Mesenchymal stem cell (in vitro differentiated cells and primary cell): ENCODE results near the gene SCRN2.

Source experiments
- DNase-seq: peaks from one replicate; pipeline ENCODE4 v3.0.0-alpha.2; 2013
- H2AFZ ChIP-seq: one replicate; pipeline ENCODE4 v1.6.1; 2013; ENCODE audit warnings: low read depth, mild to moderate bottlenecking, control low read depth, inconsistent platforms, low read length, moderate library complexity
- H2AK5ac ChIP-seq: 2 replicates; pipeline ENCODE4 v1.6.1; 2013; ENCODE audit warnings: low read length, moderate library complexity, mild to moderate bottlenecking, inconsistent platforms; ENCODE audit not compliant: severe bottlenecking
- H2BK120ac ChIP-seq: one replicate; pipeline ENCODE4 v1.6.1; 2013; ENCODE audit warnings: low read depth, mild to moderate bottlenecking, inconsistent platforms, low read length, moderate library complexity
- H2BK12ac ChIP-seq, 2 experiments: one replicate each; pipeline ENCODE4 v1.6.1; 2013; ENCODE audit warnings: inconsistent platforms in 2 of 2, low read length in 2 of 2, mild to moderate bottlenecking in 2 of 2, moderate library complexity in 2 of 2, control low read depth in 1 of 2
- H2BK15ac ChIP-seq: one replicate; pipeline ENCODE4 v1.6.1; 2013; ENCODE audit warnings: mild to moderate bottlenecking, low read depth, inconsistent platforms; ENCODE audit not compliant: poor library complexity, severe bottlenecking
- H2BK5ac ChIP-seq: 2 replicates; pipeline ENCODE4 v1.6.1; 2013; ENCODE audit warnings: low read depth, mild to moderate bottlenecking, low read length, control low read depth, inconsistent platforms; ENCODE audit not compliant: poor library complexity, severe bottlenecking
- H3K14ac ChIP-seq, 2 experiments: one replicate each; pipeline ENCODE4 v1.6.1; 2013; ENCODE audit warnings: inconsistent platforms in 2 of 2, low read length in 2 of 2, control low read depth in 1 of 2, mild to moderate bottlenecking in 1 of 2, moderate library complexity in 1 of 2
- H3K18ac ChIP-seq, 2 experiments: one replicate each; pipeline ENCODE4 v1.6.1; 2013; ENCODE audit warnings: inconsistent platforms in 2 of 2, low read length in 2 of 2, control low read depth in 1 of 2, low read depth in 1 of 2, mild to moderate bottlenecking in 1 of 2
- H3K23ac ChIP-seq, 2 experiments: one replicate each; pipeline ENCODE4 v1.6.1; 2013; ENCODE audit warnings: inconsistent platforms in 2 of 2, low read length in 2 of 2, mild to moderate bottlenecking in 2 of 2, moderate library complexity in 2 of 2, control low read depth in 1 of 2
- H3K27ac ChIP-seq: 2 replicates; pipeline ENCODE4 v1.5.1; 2013; ENCODE audit warnings: mild to moderate bottlenecking, moderate library complexity, low read length, control low read depth, inconsistent platforms; ENCODE audit not compliant: poor library complexity, severe bottlenecking
- H3K27me3 ChIP-seq, 2 experiments: 2 replicates each; pipeline versions ENCODE4 v1.6.1 to v1.7.0; 2013; ENCODE audit warnings: low read length in 2 of 2, mild to moderate bottlenecking in 2 of 2, moderate library complexity in 2 of 2, control low read depth in 1 of 2, inconsistent platforms in 1 of 2; ENCODE audit not compliant: control insufficient read depth in 1 of 2, insufficient read depth in 1 of 2
- H3K36me3 ChIP-seq, 2 experiments: 2 replicates each; pipeline versions ENCODE4 v1.6.1 to v1.7.0; 2013; ENCODE audit warnings: low read length in 2 of 2, control low read depth in 1 of 2, inconsistent platforms in 1 of 2, low read depth in 1 of 2, mild to moderate bottlenecking in 1 of 2; ENCODE audit not compliant: insufficient read depth in 2 of 2, control insufficient read depth in 1 of 2
- H3K4ac ChIP-seq, 2 experiments: one replicate each; pipeline ENCODE4 v1.6.1; 2013; ENCODE audit warnings: inconsistent platforms in 2 of 2, low read length in 2 of 2, mild to moderate bottlenecking in 2 of 2, moderate library complexity in 2 of 2, control low read depth in 1 of 2, low read depth in 1 of 2
- H3K4me1 ChIP-seq: 2 replicates; pipeline ENCODE4 v1.6.1; 2013; ENCODE audit warnings: low read depth, low read length, control low read depth; ENCODE audit not compliant: control insufficient read depth, insufficient read depth
- H3K4me2 ChIP-seq: 2 replicates; pipeline ENCODE4 v1.6.1; 2013; ENCODE audit warnings: low read length, mild to moderate bottlenecking, inconsistent platforms; ENCODE audit not compliant: poor library complexity, severe bottlenecking
- H3K4me3 ChIP-seq, 2 experiments: 2 replicates each; pipeline versions ENCODE4 v1.5.1 to v1.7.0; 2013; ENCODE audit warnings: low read length in 2 of 2, mild to moderate bottlenecking in 2 of 2, control low read depth in 1 of 2, low read depth in 1 of 2; ENCODE audit not compliant: insufficient read depth in 1 of 2
- H3K79me1 ChIP-seq: replicated peaks from 2 replicates; pipeline ENCODE4 v1.6.1; 2013; ENCODE audit warnings: mild to moderate bottlenecking, control low read depth, low read length, inconsistent platforms; ENCODE audit not compliant: poor library complexity, severe bottlenecking
- H3K9ac ChIP-seq: 2 replicates; pipeline ENCODE4 v1.7.0; 2013; ENCODE audit warnings: mild to moderate bottlenecking, low read length, moderate library complexity
- H3K9me3 ChIP-seq: 2 replicates; pipeline ENCODE4 v1.7.0; 2013; ENCODE audit warnings: mild to moderate bottlenecking, low read length; ENCODE audit not compliant: control insufficient read depth
- H4K8ac ChIP-seq: one replicate; pipeline ENCODE4 v1.6.1; 2013; ENCODE audit warnings: inconsistent platforms, mild to moderate bottlenecking, low read length, moderate library complexity
- H4K91ac ChIP-seq: one replicate; pipeline ENCODE4 v1.6.1; 2013; ENCODE audit warnings: mild to moderate bottlenecking, low read length, inconsistent platforms
- WGBS: methylation state at CpG from one replicate; pipeline ENCODE4 v1.1.7; 2013; ENCODE audit warnings: mixed read lengths; 5-methylcytosine and 5-hydroxymethylcytosine counted together

SCRN2 gene

DNA sequence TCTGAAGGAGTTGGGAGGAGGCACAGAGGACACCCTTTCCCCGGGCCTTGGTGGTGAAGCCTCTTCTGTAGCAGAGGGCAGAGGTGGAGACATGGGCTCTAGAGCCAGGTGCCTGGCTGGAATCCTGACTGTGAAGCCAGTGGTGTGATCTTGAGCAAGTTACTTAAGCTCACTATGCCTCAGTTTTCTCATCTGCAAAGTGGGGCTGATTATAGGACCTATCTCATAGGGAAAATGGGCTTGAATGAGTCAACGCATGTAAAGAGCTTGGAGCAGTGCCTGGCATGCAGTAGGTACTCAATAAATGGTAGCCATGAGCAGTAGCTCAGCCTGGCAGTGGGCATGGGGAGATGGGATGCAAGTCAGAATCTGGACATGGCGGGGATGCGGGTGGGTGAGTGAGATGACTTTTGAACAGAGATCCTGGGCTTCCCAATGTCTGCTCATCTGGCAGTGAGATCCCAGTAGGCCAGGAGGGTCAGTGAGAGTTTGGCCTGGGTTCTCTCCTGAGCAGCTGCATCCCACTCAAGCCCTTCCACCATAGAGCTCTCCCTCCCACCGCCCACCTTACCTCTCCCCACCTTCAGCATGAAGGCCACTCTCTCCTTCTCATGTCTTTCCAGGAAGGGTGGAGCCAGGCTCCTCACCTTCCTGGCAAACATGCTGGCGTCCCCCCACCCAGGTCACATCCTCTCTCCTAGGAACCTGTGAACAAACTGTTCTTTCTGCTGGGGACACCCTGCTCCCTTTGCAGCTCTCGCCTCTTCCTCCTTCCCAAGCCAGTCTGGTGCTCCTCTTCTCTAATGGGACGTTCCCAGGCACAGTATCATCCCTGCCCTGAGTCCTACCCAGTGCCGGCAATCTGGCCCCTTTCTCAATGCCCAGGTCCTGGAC, 41.9 kb upstream of the SCRN2 start:
- H3K36me3 ChIP-seq = no peaks in the 10 kb centered on the region
- no peak overlapping the region for H2BK15ac ChIP-seq
- H2AFZ ChIP-seq = no peak overlapping the region
- peak overlapping the region in 1 of 2 experiments; percentile 14 for H2BK12ac ChIP-seq
- no peak overlapping the region for H3K4me2 ChIP-seq
- H3K9ac ChIP-seq = peak overlapping the region; percentile 58
- H3K18ac ChIP-seq = no peak overlapping the region
- H3K9me3 ChIP-seq = no peaks in the 10 kb centered on the region
- DNase-seq = no peak
- no peak overlapping the region for H3K27ac ChIP-seq
- H3K27me3 ChIP-seq = peaks cover 0 to 66% of the 10 kb centered on the region in 2 experiments
- H3K23ac ChIP-seq = no peak overlapping the region
- H2BK120ac ChIP-seq = no peak overlapping the region
- H2BK5ac ChIP-seq = no peak overlapping the region
- H3K79me1 ChIP-seq = no peaks in the 10 kb centered on the region
- peak overlapping the region; percentile 64 for H4K8ac ChIP-seq
- peak overlapping the region in 1 of 2 experiments; percentile 67 for H3K4me3 ChIP-seq
- WGBS = 96% methylated on average over 8 of the region's 9 CpGs
- no peaks in the 10 kb centered on the region for H3K4me1 ChIP-seq
- H4K91ac ChIP-seq = peak overlapping the region; percentile 67
- H3K4ac ChIP-seq = no peak overlapping the region
- no peak overlapping the region for H3K14ac ChIP-seq
- H2AK5ac ChIP-seq = no peak overlapping the region

- H2BK5ac ChIP-seq = no peak overlapping the region
- H3K79me1 ChIP-seq = no peaks in the 10 kb centered on the region
- no peaks in the 10 kb centered on the region for H3K4me1 ChIP-seq
- no peak overlapping the region for H2AFZ ChIP-seq
- H4K8ac ChIP-seq = peak overlapping the region; percentile 50
- H3K23ac ChIP-seq = no peak overlapping the region
- H2BK120ac ChIP-seq = no peak overlapping the region
- peak overlapping the region in 1 of 2 experiments; percentile 67 for H3K4me3 ChIP-seq
- no peak overlapping the region for H3K14ac ChIP-seq
- H3K9ac ChIP-seq = peak overlapping the region; percentile 58
- no peak overlapping the region for H2AK5ac ChIP-seq
- H3K18ac ChIP-seq = peak overlapping the region in 1 of 2 experiments; percentile 25
- no peaks in the 10 kb centered on the region for H3K9me3 ChIP-seq
- no peak overlapping the region for H2BK12ac ChIP-seq
- peak; percentile 54 for DNase-seq
- 62% methylated on average over 7 of the region's 7 CpGs for WGBS
- H2BK15ac ChIP-seq = no peak overlapping the region
- peaks cover 0 to 73% of the 10 kb centered on the region in 2 experiments for H3K27me3 ChIP-seq
- H3K4ac ChIP-seq = no peak overlapping the region
- no peaks in the 10 kb centered on the region for H3K36me3 ChIP-seq
- no peak overlapping the region for H3K27ac ChIP-seq
- no peak overlapping the region for H3K4me2 ChIP-seq
- peak overlapping the region; percentile 27 for H4K91ac ChIP-seq
Measured at GRCh38 chr17:47882247-47882646, 41.2 kb upstream of the SCRN2 start.

DNA sequence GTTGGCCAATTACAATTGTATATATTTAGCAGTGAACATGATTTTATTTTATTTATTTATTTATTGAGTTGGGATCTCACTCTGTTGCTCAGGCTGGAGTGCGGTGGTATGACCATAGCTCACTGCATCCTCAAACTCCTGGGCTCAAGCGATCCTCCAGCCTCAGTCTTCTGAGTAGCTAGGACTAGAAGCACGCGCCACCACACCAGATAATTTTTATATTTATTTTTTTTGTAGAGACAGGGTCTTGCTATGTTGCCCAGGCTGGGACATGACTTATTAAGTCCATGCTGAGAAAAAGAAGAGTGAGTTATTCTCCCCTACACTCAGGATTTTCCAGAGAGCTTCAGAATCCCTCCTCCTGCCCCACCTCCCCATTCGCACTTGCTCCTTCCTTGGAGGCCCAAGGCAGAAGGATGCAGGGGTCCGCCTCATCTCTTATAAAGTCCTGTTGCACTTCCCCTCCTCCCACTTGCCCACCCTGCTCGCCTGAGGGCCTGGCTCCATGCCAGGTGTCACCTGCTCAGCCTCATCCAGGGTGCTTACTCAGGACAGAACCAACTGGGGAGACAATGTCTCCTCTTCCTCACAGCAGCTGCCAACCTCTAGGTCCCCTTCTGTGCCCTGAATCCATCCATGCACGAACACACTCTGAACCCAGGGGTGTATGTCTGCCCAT, 38.8 kb upstream of the SCRN2 start:
- WGBS = 85% methylated on average over 6 of the region's 8 CpGs
- Histone ChIP-seq H3K27me3 (peaks cover 10 to 77% of the 10 kb centered on the region in 2 experiments), H3K4me1 (peaks cover 4% of the 10 kb centered on the region), H3K27ac (no peak overlapping the region), H2BK5ac (no peak overlapping the region), H3K4me3 (no peak overlapping the region), H3K9ac (no peak overlapping the region), H3K36me3 (no peaks in the 10 kb centered on the region), H3K23ac (peak overlapping the region in 1 of 2 experiments; percentile 42), H2BK12ac (peak overlapping the region in 1 of 2 experiments; percentile 87), H3K18ac (peak overlapping the region in 1 of 2 experiments; percentile 11), H2BK120ac (no peak overlapping the region), H3K4me2 (no peak overlapping the region), H4K91ac (no peak overlapping the region), H3K79me1 (no peaks in the 10 kb centered on the region), H2AFZ (no peak overlapping the region), H2BK15ac (no peak overlapping the region), H4K8ac (no peak overlapping the region), H3K9me3 (no peaks in the 10 kb centered on the region), H3K4ac (no peak overlapping the region), H2AK5ac (no peak overlapping the region), H3K14ac (no peak overlapping the region)
- DNase-seq = no peak

DNA sequence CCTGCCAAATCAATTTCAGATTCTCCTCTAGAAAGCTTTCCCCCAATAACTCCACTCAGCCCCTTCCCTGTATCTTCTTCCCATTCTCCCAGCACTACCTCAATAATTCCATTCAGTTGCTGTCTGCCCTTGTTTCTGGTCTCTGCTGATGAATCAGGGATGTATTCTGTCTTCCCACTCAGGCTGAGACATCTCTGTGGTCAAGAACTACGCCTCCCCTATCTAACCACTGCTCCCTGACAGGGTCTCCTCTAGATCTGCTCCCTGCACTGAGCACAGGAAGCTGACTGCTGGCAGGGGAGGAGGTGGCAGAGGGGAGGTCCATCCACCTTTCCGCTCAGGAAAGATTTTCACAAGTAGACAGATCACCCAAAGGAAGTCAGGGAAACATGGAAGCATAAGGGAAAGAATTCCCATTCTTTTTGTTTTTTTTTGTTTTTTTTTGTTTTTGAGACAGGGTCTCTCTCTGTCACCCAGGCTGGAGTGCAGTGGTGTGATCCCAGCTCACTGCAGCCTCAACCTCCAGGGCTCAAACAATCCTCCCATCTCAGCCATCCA, 38.0 kb upstream of the SCRN2 start:
- no peaks in the 10 kb centered on the region for H3K9me3 ChIP-seq
- no peak overlapping the region for H3K4me3 ChIP-seq
- no peak overlapping the region for H3K9ac ChIP-seq
- no peak overlapping the region for H2BK120ac ChIP-seq
- no peak overlapping the region for H4K91ac ChIP-seq
- peaks cover 17 to 77% of the 10 kb centered on the region in 2 experiments for H3K27me3 ChIP-seq
- H3K18ac ChIP-seq = peak overlapping the region in 1 of 2 experiments; percentile 19
- DNase-seq = peak; percentile 77
- H2BK15ac ChIP-seq = no peak overlapping the region
- peaks cover 9% of the 10 kb centered on the region for H3K4me1 ChIP-seq
- H3K4ac ChIP-seq = peak overlapping the region in 1 of 2 experiments; percentile 0
- H3K27ac ChIP-seq = no peak overlapping the region
- WGBS = 57% methylated on average over 1 of the region's 2 CpGs
- peak overlapping the region; percentile 14 to 66 for H2BK12ac ChIP-seq
- H3K23ac ChIP-seq = no peak overlapping the region
- H3K36me3 ChIP-seq = no peaks in the 10 kb centered on the region
- no peak overlapping the region for H2AK5ac ChIP-seq
- H2BK5ac ChIP-seq = no peak overlapping the region
- peak overlapping the region; percentile 51 for H4K8ac ChIP-seq
- no peak overlapping the region for H3K4me2 ChIP-seq
- H3K79me1 ChIP-seq = no peaks in the 10 kb centered on the region
- H3K14ac ChIP-seq = no peak overlapping the region
- H2AFZ ChIP-seq = no peak overlapping the region
